ENCODE data around the gene FRY. TPM values are rescaled to one million over a fixed set of nuclear protein-coding genes. Genes with fewer than 3 reads are reported as not detected.

Gene FRY
- total RNA-seq, 2 experiments from 2014 or later = 3.0 to 7.0 TPM

- no peaks in the 10 kb centered on the region for H3K36me3 ChIP-seq (ENCODE audit: insufficient read depth, low read length)
- no peak overlapping the region for H3K4me2 ChIP-seq (ENCODE audit: low read length)
- no peaks in the 10 kb centered on the region for H3K4me1 ChIP-seq (ENCODE audit: insufficient read depth, low read length, poor library complexity, severe bottlenecking)
- TF ChIP-seq CTCF (conservative IDR thresholded peaks at IDR 0.05; ENCODE audit: low read length) = no peak
- no peak for TF ChIP-seq EZH2phosphoT487 (IDR thresholded peaks at IDR 0.05; ENCODE audit: borderline replicate concordance, low read depth, low read length)
- H3K9me2 ChIP-seq (ENCODE audit: insufficient read depth, low read length) = no peaks in the 10 kb centered on the region
- BruUV-seq (replicated peaks) = no TSS peak
- intact Hi-C loops (cut with micrococcal nuclease; ENCODE audit: unreplicated experiment) = no loop called here
- no peak overlapping the region for H3K27ac ChIP-seq (ENCODE audit: low read depth, low read length, poor library complexity, severe bottlenecking)
- H3K79me2 ChIP-seq (ENCODE audit: insufficient read depth, low read depth, low read length) = no peaks in the 10 kb centered on the region
- no peak overlapping the region for H3K4me3 ChIP-seq (ENCODE audit: low read depth, low read length, poor library complexity, severe bottlenecking)
- H2AFZ ChIP-seq (ENCODE audit: low read length) = no peak overlapping the region
- CTCF ChIA-PET (ENCODE audit: unreplicated experiment) = no interaction called here
- no peaks in the 10 kb centered on the region for H4K20me1 ChIP-seq (ENCODE audit: insufficient read depth, low read length)
- DNase-seq (ENCODE audit: low spot score) = no peak
- no peaks in the 10 kb centered on the region for H3K9me3 ChIP-seq (ENCODE audit: low read length)
- POLR2A ChIA-PET = interaction anchor here (0.6 kb wide), 1 partner anchor 1606 kb away, joined by 7 read pairs; no protein-coding TSS in a partner anchor
These were observed 180.8 kb downstream of the FRY start for GRCh38 chr13:32212421-32212820.

DNA sequence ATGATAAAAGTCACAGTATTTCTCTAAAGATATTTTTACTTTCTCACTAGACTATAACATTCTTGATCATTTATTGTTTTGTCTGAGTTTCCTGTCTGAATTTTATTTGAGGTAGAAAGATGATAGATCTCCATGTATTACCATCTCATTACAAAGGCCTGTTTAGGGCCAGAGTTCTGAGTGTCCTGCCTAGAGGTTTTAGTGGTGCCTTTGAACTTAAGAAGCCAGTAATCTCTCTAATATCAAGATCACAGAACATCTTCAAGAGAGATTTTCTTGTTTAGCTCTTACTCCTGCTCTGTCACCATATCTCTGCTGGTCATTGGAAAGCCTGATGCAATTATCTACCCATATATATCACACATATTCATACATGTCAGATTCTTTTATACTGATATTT, 182.1 kb downstream of the FRY start:
- H3K27ac ChIP-seq (ENCODE audit: low read depth, low read length, poor library complexity, severe bottlenecking) = no peak overlapping the region
- no TSS peak for BruUV-seq (replicated peaks)
- intact Hi-C loops (cut with micrococcal nuclease; ENCODE audit: unreplicated experiment) = no loop called here
- CTCF ChIA-PET (ENCODE audit: unreplicated experiment) = no interaction called here
- H3K4me1 ChIP-seq (ENCODE audit: insufficient read depth, low read length, poor library complexity, severe bottlenecking) = no peaks in the 10 kb centered on the region
- H2AFZ ChIP-seq (ENCODE audit: low read length) = no peak overlapping the region
- H3K79me2 ChIP-seq (ENCODE audit: insufficient read depth, low read depth, low read length) = no peaks in the 10 kb centered on the region
- DNase-seq (ENCODE audit: low spot score) = no peak
- H3K4me3 ChIP-seq (ENCODE audit: low read depth, low read length, poor library complexity, severe bottlenecking) = no peak overlapping the region
- POLR2A ChIA-PET = no interaction called here
- H4K20me1 ChIP-seq (ENCODE audit: insufficient read depth, low read length) = no peaks in the 10 kb centered on the region
- H3K9me2 ChIP-seq (ENCODE audit: insufficient read depth, low read length) = no peaks in the 10 kb centered on the region
- no peaks in the 10 kb centered on the region for H3K36me3 ChIP-seq (ENCODE audit: insufficient read depth, low read length)
- TF ChIP-seq EZH2phosphoT487 (IDR thresholded peaks at IDR 0.05; ENCODE audit: borderline replicate concordance, low read depth, low read length) (no peak), CTCF (conservative IDR thresholded peaks at IDR 0.05; ENCODE audit: low read length) (no peak)
- no peak overlapping the region for H3K4me2 ChIP-seq (ENCODE audit: low read length)
- no peaks in the 10 kb centered on the region for H3K9me3 ChIP-seq (ENCODE audit: low read length)

DNA sequence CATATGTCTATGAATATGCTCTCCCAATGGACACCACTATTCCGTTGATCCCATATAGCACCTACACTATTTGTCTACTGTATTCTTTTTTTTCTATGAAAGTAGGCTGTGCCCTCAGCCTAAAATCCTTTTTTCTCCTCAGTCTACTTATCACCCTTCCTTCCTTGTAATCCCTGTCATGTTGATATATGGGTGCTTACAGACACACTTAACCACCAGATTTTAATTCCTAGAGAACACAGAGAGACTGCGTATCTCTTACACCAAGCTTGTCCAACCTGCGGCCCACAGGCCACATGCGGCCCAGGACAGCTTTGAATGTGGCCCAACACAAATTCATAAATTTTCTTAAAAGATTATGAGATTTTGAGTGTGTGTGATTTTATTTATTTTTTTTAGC, 182.5 kb downstream of the FRY start:
- H3K36me3 ChIP-seq (ENCODE audit: insufficient read depth, low read length) = no peaks in the 10 kb centered on the region
- H4K20me1 ChIP-seq (ENCODE audit: insufficient read depth, low read length) = no peaks in the 10 kb centered on the region
- intact Hi-C loops (cut with micrococcal nuclease; ENCODE audit: unreplicated experiment) = no loop called here
- ChIA-PET POLR2A (interaction anchor here (1.4 kb wide), 1 partner anchor 10 kb away, joined by 3 read pairs; no protein-coding TSS in a partner anchor), CTCF (ENCODE audit: unreplicated experiment) (no interaction called here)
- TF ChIP-seq EZH2phosphoT487 (IDR thresholded peaks at IDR 0.05; ENCODE audit: borderline replicate concordance, low read depth, low read length) (no peak), CTCF (conservative IDR thresholded peaks at IDR 0.05; ENCODE audit: low read length) (no peak)
- no peak overlapping the region for H3K27ac ChIP-seq (ENCODE audit: low read depth, low read length, poor library complexity, severe bottlenecking)
- no peaks in the 10 kb centered on the region for H3K79me2 ChIP-seq (ENCODE audit: insufficient read depth, low read depth, low read length)
- no peaks in the 10 kb centered on the region for H3K9me2 ChIP-seq (ENCODE audit: insufficient read depth, low read length)
- no peak for DNase-seq (ENCODE audit: low spot score)
- no peak overlapping the region for H3K4me3 ChIP-seq (ENCODE audit: low read depth, low read length, poor library complexity, severe bottlenecking)
- no peak overlapping the region for H3K4me2 ChIP-seq (ENCODE audit: low read length)
- H3K9me3 ChIP-seq (ENCODE audit: low read length) = no peaks in the 10 kb centered on the region
- H2AFZ ChIP-seq (ENCODE audit: low read length) = no peak overlapping the region
- BruUV-seq (replicated peaks) = no TSS peak
- no peaks in the 10 kb centered on the region for H3K4me1 ChIP-seq (ENCODE audit: insufficient read depth, low read length, poor library complexity, severe bottlenecking)
